GM12891 (cell line): Measurements from ENCODE around the gene TTC29.

Experiments used
- DNase-seq: peaks from one replicate; pipeline ENCODE4 v3.0.0; 2011; ENCODE audit warnings: low spot score; ENCODE audit not compliant: insufficient read length
- FAIRE-seq: peaks from 2 replicates; lab custom pipeline; 2011; peaks lifted over from hg19 to GRCh38; lab: Jason Lieb, UNC
- PAX5 ChIP-seq: IDR thresholded peaks from 2 replicates; pipeline ENCODE4 v1.6.1; 2011; ENCODE audit warnings: low read length, moderate library complexity, mild to moderate bottlenecking; ENCODE audit not compliant: insufficient read depth, severe bottlenecking
- POLR2A ChIP-seq: IDR thresholded peaks from 2 replicates; pipeline ENCODE4 v1.6.1; 2011; ENCODE audit warnings: low read depth, low read length, control low read depth
- POLR2AphosphoS5 ChIP-seq: IDR thresholded peaks from 2 replicates; pipeline ENCODE4 v1.6.1; 2011; ENCODE audit warnings: low read depth, low read length, control low read depth
- POU2F2 ChIP-seq: IDR thresholded peaks from 2 replicates; pipeline ENCODE4 v1.6.1; 2011; ENCODE audit warnings: low read depth, mild to moderate bottlenecking, control low read depth, low read length, moderate library complexity
- SPI1 ChIP-seq: IDR thresholded peaks from 2 replicates; pipeline ENCODE4 v1.6.1; 2011; ENCODE audit warnings: low read depth, low read length, control low read depth
- TAF1 ChIP-seq: IDR thresholded peaks from 2 replicates; pipeline ENCODE4 v1.6.1; 2011; ENCODE audit warnings: low read depth, low read length, control low read depth

Gene TTC29

DNA sequence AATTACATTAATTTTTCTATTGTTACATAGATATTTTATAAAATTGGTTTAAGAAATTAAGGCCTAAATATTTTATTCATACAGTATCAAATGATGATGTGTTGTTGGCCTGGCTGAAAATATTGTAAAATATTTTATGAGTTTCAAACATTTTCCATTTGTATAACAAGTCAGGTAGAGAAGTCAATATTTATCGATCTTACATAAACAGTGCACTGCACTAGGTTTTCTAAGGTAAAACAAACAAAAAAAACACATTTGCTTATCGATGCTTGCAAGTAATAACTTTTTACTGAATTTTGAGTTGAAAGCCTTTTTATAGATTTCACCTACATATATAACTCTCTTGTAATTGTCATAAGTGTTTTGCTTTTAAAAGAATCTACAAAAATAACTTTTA lies 7.2 kb upstream of the TTC29 start:
- no peak for DNase-seq
- no peak for FAIRE-seq
- TF ChIP-seq SPI1 (no peak), TAF1 (no peak), POLR2AphosphoS5 (no peak), POU2F2 (no peak), PAX5 (no peak), POLR2A (no peak)

DNA sequence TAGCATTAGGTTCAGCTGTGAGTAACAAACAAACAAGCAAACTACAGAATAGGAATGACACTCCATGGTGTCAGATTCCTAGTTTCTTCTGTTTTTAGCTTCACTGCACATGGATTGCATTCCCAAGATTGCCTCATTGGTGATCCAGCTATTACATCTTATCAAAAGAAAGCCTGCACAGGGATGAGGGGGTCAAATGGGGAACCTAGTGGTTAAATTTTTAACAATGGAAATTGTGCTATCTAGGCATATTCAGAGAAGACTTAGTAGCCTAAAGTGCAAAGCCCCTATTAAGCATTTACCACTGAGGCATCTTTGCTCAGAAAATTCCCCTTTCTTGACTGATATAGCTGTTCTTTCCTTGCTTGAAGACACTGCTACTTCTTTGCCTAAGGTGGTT lies 3.9 kb upstream of the TTC29 start:
- no peak for FAIRE-seq
- TF ChIP-seq TAF1: no peak
- TF ChIP-seq PAX5: no peak
- no peak for TF ChIP-seq POU2F2
- TF ChIP-seq POLR2A: no peak
- no peak for TF ChIP-seq SPI1
- TF ChIP-seq POLR2AphosphoS5: no peak
- no peak for DNase-seq

DNA sequence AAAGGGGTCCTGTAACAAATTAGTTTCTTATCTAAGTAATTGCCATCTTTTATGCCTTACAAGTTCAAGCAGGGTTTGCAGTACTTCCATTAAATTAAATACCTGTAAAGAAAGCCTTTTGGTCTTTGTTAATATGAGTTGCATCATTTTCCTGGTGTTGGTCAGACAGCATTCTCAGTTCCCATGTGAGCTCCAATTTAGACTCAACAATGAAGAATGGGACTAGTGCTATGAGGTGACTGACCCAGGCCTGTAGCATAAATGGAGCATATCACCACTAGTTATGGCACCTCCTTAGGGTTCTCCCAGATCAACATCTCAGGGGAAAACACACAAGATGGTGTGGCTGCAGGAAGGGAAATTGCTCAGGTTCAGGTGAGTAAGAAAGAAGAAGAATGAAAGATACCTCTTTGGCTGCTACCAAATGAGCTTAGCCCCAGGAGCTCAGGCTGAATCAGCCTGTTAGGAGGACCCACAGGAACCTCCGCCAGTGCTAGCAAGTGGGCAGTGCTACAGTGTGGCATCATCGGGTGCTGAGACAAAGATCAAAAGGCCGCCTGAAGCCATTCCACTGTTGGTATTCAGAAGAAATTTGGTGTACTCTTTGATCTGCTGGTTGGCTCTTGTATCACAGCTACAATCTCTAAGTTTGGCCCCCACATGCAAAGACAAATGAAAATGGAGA lies 1.8 kb downstream of the TTC29 start:
- TF ChIP-seq POLR2A (no peak), TAF1 (no peak), POLR2AphosphoS5 (no peak), PAX5 (no peak)
- FAIRE-seq (no peak), DNase-seq (no peak)

DNA sequence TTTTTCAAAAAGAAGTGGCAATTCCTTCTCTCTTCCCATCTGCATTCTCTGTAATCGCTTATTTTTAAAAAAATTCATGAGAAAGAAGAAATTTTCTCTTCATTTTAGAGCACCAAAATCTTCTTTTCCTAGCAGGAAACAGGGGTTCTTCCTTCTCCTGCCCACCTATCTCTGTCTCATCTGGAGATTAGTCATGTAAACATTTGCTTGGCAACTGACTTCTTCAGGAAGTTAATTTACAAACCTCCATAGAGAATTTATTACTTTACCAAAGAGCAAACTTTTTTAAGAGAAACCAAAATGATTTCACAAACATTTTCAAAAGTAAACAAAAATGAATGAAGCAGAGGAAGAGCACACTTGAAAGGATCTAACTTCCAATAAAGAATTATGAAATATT lies 13.5 kb downstream of the TTC29 start:
- no peak for DNase-seq
- FAIRE-seq: no peak
- no peak for TF ChIP-seq PAX5
- TF ChIP-seq SPI1: no peak
- no peak for TF ChIP-seq TAF1
- TF ChIP-seq POLR2AphosphoS5: no peak
- no peak for TF ChIP-seq POLR2A
- TF ChIP-seq POU2F2: no peak

DNA sequence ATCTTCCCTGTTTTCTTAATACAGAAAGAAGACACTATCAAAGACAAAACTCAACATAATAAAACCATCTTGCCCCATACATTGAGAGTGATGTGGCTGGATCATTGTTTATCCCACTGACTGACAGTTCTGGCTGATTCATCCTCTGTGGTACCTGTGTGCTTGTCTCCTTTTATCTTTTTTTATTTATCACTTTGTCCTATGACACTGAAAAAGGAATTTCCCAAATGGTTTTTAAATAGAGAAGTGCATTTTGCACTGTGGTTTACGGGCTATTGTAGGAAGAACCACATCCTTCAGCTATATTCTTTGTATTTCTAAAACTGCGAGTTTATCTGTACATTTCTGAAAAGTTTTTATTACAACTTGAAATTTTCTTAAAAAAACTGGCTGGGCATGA lies 15.0 kb downstream of the TTC29 start:
- DNase-seq (no peak), FAIRE-seq (no peak)
- TF ChIP-seq POU2F2 (no peak), POLR2A (no peak), PAX5 (no peak), POLR2AphosphoS5 (no peak), TAF1 (no peak)

DNA sequence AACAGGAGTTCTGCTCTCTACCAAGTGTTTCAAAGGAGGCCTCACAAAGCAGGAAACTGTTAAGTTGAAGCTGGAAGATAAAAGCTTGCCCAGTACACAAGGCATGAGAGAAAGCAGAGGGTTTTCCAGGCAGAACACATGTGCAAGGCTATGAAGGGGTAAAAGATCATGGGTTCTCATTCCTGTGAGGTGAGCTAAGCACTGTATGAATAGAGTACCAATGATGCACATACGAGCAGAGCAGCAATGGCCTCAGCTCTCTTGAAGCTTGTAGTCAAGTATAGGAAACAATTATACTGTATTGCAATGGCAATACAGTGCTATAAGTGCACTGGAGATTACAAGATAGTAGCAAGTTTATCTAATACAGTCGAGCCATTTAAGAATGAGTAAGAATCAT lies 18.0 kb downstream of the TTC29 start:
- FAIRE-seq: no peak

DNA sequence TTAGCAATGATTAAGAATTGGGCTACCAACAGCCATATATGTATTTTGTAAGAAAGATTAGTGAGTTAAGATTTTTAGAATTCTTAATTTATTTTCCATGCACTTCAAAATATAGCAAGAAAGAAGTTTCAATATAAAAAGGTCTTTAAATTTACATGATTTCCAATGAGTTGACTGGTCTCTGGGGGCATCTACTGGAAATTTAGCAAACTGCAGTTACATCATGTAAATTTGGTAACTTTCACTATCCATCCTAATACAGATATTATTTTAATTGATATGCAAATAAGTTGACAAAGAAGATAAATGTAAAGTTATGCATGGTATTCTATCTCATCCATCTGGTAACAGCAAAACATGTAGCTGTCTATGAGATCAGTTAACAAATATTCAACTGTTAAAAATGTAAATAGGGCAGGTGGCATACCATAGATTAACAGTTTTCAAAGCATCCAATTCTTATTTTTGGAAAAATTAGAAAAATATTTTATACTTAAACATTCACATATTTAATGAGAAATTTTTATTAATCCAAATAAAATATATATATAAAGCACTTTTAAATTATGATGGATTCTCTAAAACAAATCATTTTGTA lies 29.1 kb downstream of the TTC29 start:
- DNase-seq (no peak), FAIRE-seq (peak; percentile 48)
- TF ChIP-seq SPI1 (no peak), POU2F2 (no peak), POLR2AphosphoS5 (no peak), POLR2A (no peak), PAX5 (no peak), TAF1 (no peak)

More for the DNA sequence above, 18.0 kb downstream of the TTC29 start:
- DNase-seq: no peak
- no peak for TF ChIP-seq POU2F2

DNA sequence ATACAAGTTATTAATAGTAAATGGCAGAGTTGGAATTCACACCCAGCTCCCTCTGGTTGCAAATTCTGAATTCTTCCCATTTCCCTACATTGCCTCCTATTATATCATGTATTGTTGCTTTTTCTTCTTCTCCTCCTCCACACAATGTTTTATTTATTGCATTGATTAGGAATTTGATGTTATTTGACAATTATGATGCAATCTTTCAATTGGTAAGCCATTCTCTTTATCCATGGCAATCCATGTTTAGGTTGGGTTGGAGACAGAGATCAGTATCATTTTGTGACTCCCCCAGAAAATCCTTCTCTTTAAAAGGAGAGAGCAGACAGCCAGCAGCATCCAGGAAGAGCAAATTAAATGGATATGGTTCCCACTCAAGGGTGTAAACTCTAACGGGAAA lies 30.5 kb downstream of the TTC29 start:
- DNase-seq: no peak

DNA sequence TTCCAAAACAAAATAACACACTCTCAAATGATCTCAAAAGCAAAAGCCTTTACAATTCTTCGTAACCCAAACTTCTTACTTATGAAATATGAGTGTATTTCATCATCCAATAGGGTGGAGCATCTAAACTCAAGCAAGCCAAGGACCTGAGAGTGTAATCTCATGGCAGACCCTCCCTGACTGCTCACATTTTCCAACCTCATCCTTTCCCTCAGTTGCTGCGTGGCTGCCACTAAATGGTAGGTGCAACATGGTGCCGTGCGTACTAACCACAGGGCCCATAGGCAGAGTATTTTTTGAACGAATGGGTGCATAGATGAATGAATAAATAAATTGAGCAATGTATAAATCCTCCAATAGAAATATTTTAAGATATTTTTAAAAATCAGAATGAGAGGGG lies 45.4 kb downstream of the TTC29 start:
- DNase-seq: no peak
- FAIRE-seq: no peak
- no peak for TF ChIP-seq POLR2A
- TF ChIP-seq SPI1: no peak
- no peak for TF ChIP-seq TAF1
- TF ChIP-seq PAX5: no peak
- no peak for TF ChIP-seq POU2F2
- TF ChIP-seq POLR2AphosphoS5: no peak

More for the DNA sequence above, 30.5 kb downstream of the TTC29 start:
- FAIRE-seq: no peak
- no peak for TF ChIP-seq PAX5

DNA sequence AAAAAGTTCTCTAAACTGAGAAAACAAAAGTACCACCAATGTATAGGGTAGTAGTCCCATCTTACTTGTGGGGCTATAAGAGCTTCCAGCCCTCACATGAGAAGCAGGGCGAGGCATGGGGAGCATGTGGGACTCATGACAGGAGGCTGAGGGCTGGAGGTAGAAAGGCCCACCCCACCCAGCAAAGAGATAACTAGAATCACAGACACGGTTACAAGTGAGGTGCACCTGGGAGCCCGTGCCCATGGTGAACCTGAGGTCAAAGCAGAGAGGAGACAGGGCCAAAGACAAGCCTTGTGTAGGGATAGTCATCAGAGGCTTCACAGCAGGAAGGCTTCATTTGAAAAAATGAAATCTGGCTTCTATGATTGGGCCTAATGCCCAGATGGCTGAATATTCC lies 55.4 kb downstream of the TTC29 start:
- DNase-seq: no peak
- no peak for TF ChIP-seq POLR2AphosphoS5
- no peak for FAIRE-seq
